ENCODE results near the gene DIAPH1. TPM values are rescaled to one million over a fixed set of nuclear protein-coding genes. Genes with fewer than 3 reads are reported as not detected.

DIAPH1 gene
- total RNA-seq, 1 donor: 22.1 TPM

- no peak for TF ChIP-seq CTCF (IDR thresholded peaks at IDR 0.05; ENCODE audit: insufficient read depth, low read length)
- DNase-seq (ENCODE audit: low read depth): no peak
- H3K4me3 ChIP-seq (ENCODE audit: low read depth, low read length): no peak overlapping the region
Observed at GRCh38 chr5:141632650-141633049, 13.8 kb upstream of the DIAPH1 start.

GRCh38 chr5:141630570-141631140, 11.9 kb upstream of the DIAPH1 start:
- TF ChIP-seq CTCF (IDR thresholded peaks at IDR 0.05; ENCODE audit: insufficient read depth, low read length): no peak

GRCh38 chr5:141628175-141628788, 9.5 kb upstream of the DIAPH1 start:
- no peak for TF ChIP-seq CTCF (IDR thresholded peaks at IDR 0.05; ENCODE audit: insufficient read depth, low read length)
- H3K4me3 ChIP-seq (ENCODE audit: low read depth, low read length): no peak overlapping the region
- DNase-seq (ENCODE audit: low read depth): peak; percentile 25

More at GRCh38 chr5:141630570-141631140, 11.9 kb upstream of the DIAPH1 start:
- H3K4me3 ChIP-seq (ENCODE audit: low read depth, low read length): no peak overlapping the region
- no peak for DNase-seq (ENCODE audit: low read depth)

- no peak for TF ChIP-seq CTCF (IDR thresholded peaks at IDR 0.05; ENCODE audit: insufficient read depth, low read length)
- no peak for DNase-seq (ENCODE audit: low read depth)
Observed at GRCh38 chr5:141623611-141624010, 4.8 kb upstream of the DIAPH1 start.

GRCh38 chr5:141623186-141623585, 4.4 kb upstream of the DIAPH1 start:
- H3K4me3 ChIP-seq (ENCODE audit: low read depth, low read length): no peak overlapping the region
- TF ChIP-seq CTCF (IDR thresholded peaks at IDR 0.05; ENCODE audit: insufficient read depth, low read length): no peak
- DNase-seq (ENCODE audit: low read depth): no peak

More at GRCh38 chr5:141623611-141624010, 4.8 kb upstream of the DIAPH1 start:
- no peak overlapping the region for H3K4me3 ChIP-seq (ENCODE audit: low read depth, low read length)

GRCh38 chr5:141618030-141618803, 583 bp downstream of the DIAPH1 start:
- no peak for TF ChIP-seq CTCF (IDR thresholded peaks at IDR 0.05; ENCODE audit: insufficient read depth, low read length)
- H3K4me3 ChIP-seq (ENCODE audit: low read depth, low read length): peak overlapping the region; percentile 80
- peak; percentile 21 for DNase-seq (ENCODE audit: low read depth)
